ENCODE measurements around the gene POLR3K. TPM values are rescaled to one million over a fixed set of nuclear protein-coding genes. Genes with fewer than 3 reads are reported as not detected.

Gene POLR3K
- total RNA-seq, 1 experiment from 2014 or later = 53.6 TPM

DNA sequence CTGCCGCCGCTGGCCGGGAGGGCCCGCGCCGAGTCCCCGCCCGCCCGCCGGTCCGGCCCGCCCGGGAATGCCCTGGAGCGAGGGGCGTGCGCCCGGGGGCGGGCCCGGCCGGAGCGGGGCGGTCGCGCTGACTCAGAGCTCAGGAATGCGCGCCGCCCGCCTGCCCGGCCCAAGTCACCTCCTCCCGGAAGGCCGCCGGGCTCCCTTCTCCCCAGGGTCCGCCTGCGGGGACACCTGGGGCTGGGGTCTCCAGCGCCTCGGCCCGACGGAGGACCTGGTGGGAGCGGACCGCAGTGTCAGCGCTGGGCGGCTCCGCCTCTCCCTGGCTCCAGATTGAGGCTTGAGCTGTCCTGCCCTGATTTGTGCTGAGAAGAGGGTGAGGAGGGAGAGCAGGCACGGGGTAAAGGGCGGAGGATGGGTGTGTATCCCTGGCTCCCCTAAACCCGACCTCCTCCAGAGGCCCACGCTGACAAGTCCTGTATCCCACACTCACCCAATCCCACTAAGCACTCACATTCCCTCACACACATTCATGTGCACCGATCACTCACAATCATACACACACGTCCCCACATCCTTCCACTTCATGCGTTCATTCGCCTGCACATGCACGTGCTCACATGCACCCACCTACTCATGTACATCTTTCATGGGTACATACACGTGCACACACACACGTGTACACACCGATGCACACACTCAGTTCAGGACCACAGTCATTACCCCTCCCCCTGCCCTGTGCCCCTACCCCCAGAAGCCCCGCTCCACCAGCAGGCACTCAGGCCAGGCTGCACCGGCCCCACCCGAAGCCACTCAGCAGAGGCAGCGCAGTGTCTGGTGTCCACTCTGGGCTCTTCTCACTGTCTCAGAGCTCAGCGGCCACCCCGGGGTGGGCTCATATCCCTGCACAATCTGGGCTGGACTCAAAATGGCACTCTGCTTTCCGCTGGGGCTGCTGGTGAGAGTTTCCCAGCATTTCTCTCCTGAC is 19.4 kb upstream of the POLR3K start, which contains the start of gene RHBDF1:
TSS of gene RHBDF1 (minus strand) at position 71 of the 988 bp plus-strand sequence. CDS start 7,616 bp downstream, outside the sequence.
- Histone ChIP-seq H2BK20ac (ENCODE audit: low read depth, low read length, poor library complexity, severe bottlenecking) (no peak within 1 kb of the TSS), H3K27ac (ENCODE audit: insufficient read length, low read depth, low read length) (no peak within 1 kb of the TSS), H3K4me1 (ENCODE audit: insufficient read depth, low read length) (peaks cover 6% of the 10 kb centered on the region; the same call in 1 of the 2 replicates), H3K18ac (ENCODE audit: insufficient read length, low read depth, low read length) (peak within 1 kb of the TSS; percentile 75), H4K5ac (ENCODE audit: insufficient read length, low read depth, low read length) (no peak within 1 kb of the TSS), H3K23ac (ENCODE audit: insufficient read length, low read depth, low read length) (no peak within 1 kb of the TSS), H3K4me2 (ENCODE audit: insufficient read depth, insufficient read length, low read length) (peak within 1 kb of the TSS; percentile 70), H4K20me1 (ENCODE audit: control insufficient read depth, insufficient read depth, insufficient read length) (no peaks in the 10 kb centered on the region), H3T11ph (ENCODE audit: low read length) (no peak within 1 kb of the TSS), H2AFZ (ENCODE audit: low read length) (no peak within 1 kb of the TSS), H2BK5ac (ENCODE audit: insufficient read length, low read length) (no peak within 1 kb of the TSS), H3K56ac (ENCODE audit: insufficient read length, low read depth, low read length) (no peak within 1 kb of the TSS), H3K4ac (ENCODE audit: low read depth, low read length) (no peak within 1 kb of the TSS), H3K27me3 (ENCODE audit: insufficient read depth, low read length) (no peaks in the 10 kb centered on the region), H3K14ac (ENCODE audit: insufficient read depth, low read length) (peak within 1 kb of the TSS; percentile 3), H4K91ac (ENCODE audit: insufficient read length, low read depth, low read length) (no peak within 1 kb of the TSS), H4K8ac (replicated peaks; ENCODE audit: insufficient read length, low read depth, low read length) (no peak within 1 kb of the TSS), H3K9ac (ENCODE audit: extremely low read depth, insufficient read length, low read length) (no peak within 1 kb of the TSS), H2BK12ac (ENCODE audit: insufficient read length, low read depth, low read length) (no peak within 1 kb of the TSS), H2BK120ac (ENCODE audit: low read depth, low read length, poor library complexity, severe bottlenecking) (no peak within 1 kb of the TSS), H3K23me2 (ENCODE audit: insufficient read length, low read depth, low read length, poor library complexity, severe bottlenecking) (peaks cover 10% of the 10 kb centered on the region), H2BK15ac (ENCODE audit: low read depth, low read length) (no peak within 1 kb of the TSS), H2AK5ac (ENCODE audit: insufficient read length, low read length) (peak within 1 kb of the TSS; percentile 4), H3K9me3 (ENCODE audit: control insufficient read depth, low read depth, low read length) (no peaks in the 10 kb centered on the region), H3K79me2 (ENCODE audit: insufficient read depth, low read length) (no peaks in the 10 kb centered on the region; the same call in 1 of the 2 replicates), H3K79me1 (ENCODE audit: insufficient read depth, low read depth, low read length, poor library complexity, severe bottlenecking) (no peaks in the 10 kb centered on the region)
- no peak for TF ChIP-seq CTCF (conservative IDR thresholded peaks at IDR 0.05)
- Mint-ChIP-seq H3K27ac (peak within 1 kb of the TSS in 1 of 3 experiments; percentile 71; a peak in 5 of 7 replicates), H3K27me3 (ENCODE audit: low read depth) (peaks cover 1% of the 10 kb centered on the region; the same call in 1 of the 2 replicates), H3K4me1 (peaks cover 51 to 54% of the 10 kb centered on the region in 2 experiments), H3K36me3 (ENCODE audit: insufficient read depth in 1 of 3, low read depth in 3 of 3) (no peaks in the 10 kb centered on the region; a peak in 1 of 7 replicates), H3K9me3 (no peaks in the 10 kb centered on the region), H3K4me3 (peak within 1 kb of the TSS; percentile 77 to 87)
- no CpG with 5 or more reads among the region's 62 CpGs for WGBS (ENCODE audit: extremely low coverage, insufficient read length, low lambda C conversion rate)
- peak; percentile 75 for DNase-seq

All from H9 (cell line).